Epithelial cell of esophagus (primary cell): ENCODE results near the gene POMP.
A peak's percentile ranks its signal among the peaks of the same experiment; 100 is the strongest.

Experiments
- DNase-seq: peaks from one replicate; pipeline ENCODE4 v3.0.0; 2010; ENCODE audit warnings: low read depth
- H3K4me3 ChIP-seq: 2 replicates; pipeline ENCODE4 v1.5.1; 2011; ENCODE audit warnings: mild to moderate bottlenecking, low read length, control low read depth
- CTCF ChIP-seq: IDR thresholded peaks from 2 replicates; pipeline ENCODE4 v1.5.1; 2011; ENCODE audit warnings: low read depth, mild to moderate bottlenecking, low read length, control low read depth, inconsistent platforms; ENCODE audit not compliant: insufficient read depth; ENCODE audit errors: missing control alignments

Gene POMP

GRCh38 chr13:28714651-28715050 lies 55.7 kb downstream of the POMP start:
- TF ChIP-seq CTCF, result no peak
- DNase-seq, result no peak
- no peak overlapping the region for H3K4me3 ChIP-seq

GRCh38 chr13:28716511-28716910 lies 57.6 kb downstream of the POMP start:
- DNase-seq, result peak; percentile 98
- TF ChIP-seq CTCF, result no peak
- H3K4me3 ChIP-seq, result no peak overlapping the region

- no peak overlapping the region for H3K4me3 ChIP-seq
- DNase-seq, result peak; percentile 8
- TF ChIP-seq CTCF, result no peak
Observed at GRCh38 chr13:28717170-28717569, 58.2 kb downstream of the POMP start.

GRCh38 chr13:28718196-28718542 lies 59.2 kb downstream of the POMP start:
- peak overlapping the region; percentile 63 for H3K4me3 ChIP-seq
- DNase-seq, result peak; percentile 31
- TF ChIP-seq CTCF, result no peak

- DNase-seq, result peak; percentile 97
- TF ChIP-seq CTCF, result no peak
- peak within 1 kb of the TSS; percentile 63 for H3K4me3 ChIP-seq
Observed at GRCh38 chr13:28718543-28719226, 59.8 kb downstream of the POMP start, which contains the start of gene SLC46A3. Gene SLC46A3, minus strand, starts transcription at chr13:28718970. Its CDS starts 972 bp downstream, at chr13:28717998.

- peak overlapping the region; percentile 63 for H3K4me3 ChIP-seq
- no peak for TF ChIP-seq CTCF
- peak; percentile 70 for DNase-seq
Observed at GRCh38 chr13:28719227-28720055, 60.5 kb downstream of the POMP start.

- TF ChIP-seq CTCF, result no peak
- no peak for DNase-seq
- no peak overlapping the region for H3K4me3 ChIP-seq
Observed at GRCh38 chr13:28723806-28724205, 64.9 kb downstream of the POMP start.
